Mesenchymal stem cell (in vitro differentiated cells and primary cell): ENCODE data around the gene SCD. TPM values are rescaled to one million over a fixed set of nuclear protein-coding genes. Genes with fewer than 3 reads are reported as not detected.

Source experiments
- DNase-seq: peaks from one replicate; pipeline ENCODE4 v3.0.0-alpha.2; 2013
- H2AFZ ChIP-seq: one replicate; pipeline ENCODE4 v1.6.1; 2013; ENCODE audit warnings: low read depth, mild to moderate bottlenecking, control low read depth, inconsistent platforms, low read length, moderate library complexity
- H2AK5ac ChIP-seq: 2 replicates; pipeline ENCODE4 v1.6.1; 2013; ENCODE audit warnings: low read length, moderate library complexity, mild to moderate bottlenecking, inconsistent platforms; ENCODE audit not compliant: severe bottlenecking
- H2BK120ac ChIP-seq: one replicate; pipeline ENCODE4 v1.6.1; 2013; ENCODE audit warnings: low read depth, mild to moderate bottlenecking, inconsistent platforms, low read length, moderate library complexity
- H2BK12ac ChIP-seq, 2 experiments: one replicate each; pipeline ENCODE4 v1.6.1; 2013; ENCODE audit warnings: inconsistent platforms in 2 of 2, low read length in 2 of 2, mild to moderate bottlenecking in 2 of 2, moderate library complexity in 2 of 2, control low read depth in 1 of 2
- H2BK15ac ChIP-seq: one replicate; pipeline ENCODE4 v1.6.1; 2013; ENCODE audit warnings: mild to moderate bottlenecking, low read depth, inconsistent platforms; ENCODE audit not compliant: poor library complexity, severe bottlenecking
- H2BK5ac ChIP-seq: 2 replicates; pipeline ENCODE4 v1.6.1; 2013; ENCODE audit warnings: low read depth, mild to moderate bottlenecking, low read length, control low read depth, inconsistent platforms; ENCODE audit not compliant: poor library complexity, severe bottlenecking
- H3K14ac ChIP-seq, 2 experiments: one replicate each; pipeline ENCODE4 v1.6.1; 2013; ENCODE audit warnings: inconsistent platforms in 2 of 2, low read length in 2 of 2, control low read depth in 1 of 2, mild to moderate bottlenecking in 1 of 2, moderate library complexity in 1 of 2
- H3K18ac ChIP-seq, 2 experiments: one replicate each; pipeline ENCODE4 v1.6.1; 2013; ENCODE audit warnings: inconsistent platforms in 2 of 2, low read length in 2 of 2, control low read depth in 1 of 2, low read depth in 1 of 2, mild to moderate bottlenecking in 1 of 2
- H3K23ac ChIP-seq, 2 experiments: one replicate each; pipeline ENCODE4 v1.6.1; 2013; ENCODE audit warnings: inconsistent platforms in 2 of 2, low read length in 2 of 2, mild to moderate bottlenecking in 2 of 2, moderate library complexity in 2 of 2, control low read depth in 1 of 2
- H3K27ac ChIP-seq: 2 replicates; pipeline ENCODE4 v1.5.1; 2013; ENCODE audit warnings: mild to moderate bottlenecking, moderate library complexity, low read length, control low read depth, inconsistent platforms; ENCODE audit not compliant: poor library complexity, severe bottlenecking
- H3K27me3 ChIP-seq, 2 experiments: 2 replicates each; pipeline versions ENCODE4 v1.6.1 to v1.7.0; 2013; ENCODE audit warnings: low read length in 2 of 2, mild to moderate bottlenecking in 2 of 2, moderate library complexity in 2 of 2, control low read depth in 1 of 2, inconsistent platforms in 1 of 2; ENCODE audit not compliant: control insufficient read depth in 1 of 2, insufficient read depth in 1 of 2
- H3K36me3 ChIP-seq, 2 experiments: 2 replicates each; pipeline versions ENCODE4 v1.6.1 to v1.7.0; 2013; ENCODE audit warnings: low read length in 2 of 2, control low read depth in 1 of 2, inconsistent platforms in 1 of 2, low read depth in 1 of 2, mild to moderate bottlenecking in 1 of 2; ENCODE audit not compliant: insufficient read depth in 2 of 2, control insufficient read depth in 1 of 2
- H3K4ac ChIP-seq, 2 experiments: one replicate each; pipeline ENCODE4 v1.6.1; 2013; ENCODE audit warnings: inconsistent platforms in 2 of 2, low read length in 2 of 2, mild to moderate bottlenecking in 2 of 2, moderate library complexity in 2 of 2, control low read depth in 1 of 2, low read depth in 1 of 2
- H3K4me1 ChIP-seq: 2 replicates; pipeline ENCODE4 v1.6.1; 2013; ENCODE audit warnings: low read depth, low read length, control low read depth; ENCODE audit not compliant: control insufficient read depth, insufficient read depth
- H3K4me2 ChIP-seq: 2 replicates; pipeline ENCODE4 v1.6.1; 2013; ENCODE audit warnings: low read length, mild to moderate bottlenecking, inconsistent platforms; ENCODE audit not compliant: poor library complexity, severe bottlenecking
- H3K4me3 ChIP-seq, 2 experiments: 2 replicates each; pipeline versions ENCODE4 v1.5.1 to v1.7.0; 2013; ENCODE audit warnings: low read length in 2 of 2, mild to moderate bottlenecking in 2 of 2, control low read depth in 1 of 2, low read depth in 1 of 2; ENCODE audit not compliant: insufficient read depth in 1 of 2
- H3K79me1 ChIP-seq: replicated peaks from 2 replicates; pipeline ENCODE4 v1.6.1; 2013; ENCODE audit warnings: mild to moderate bottlenecking, control low read depth, low read length, inconsistent platforms; ENCODE audit not compliant: poor library complexity, severe bottlenecking
- H3K9ac ChIP-seq: 2 replicates; pipeline ENCODE4 v1.7.0; 2013; ENCODE audit warnings: mild to moderate bottlenecking, low read length, moderate library complexity
- H3K9me3 ChIP-seq: 2 replicates; pipeline ENCODE4 v1.7.0; 2013; ENCODE audit warnings: mild to moderate bottlenecking, low read length; ENCODE audit not compliant: control insufficient read depth
- H4K8ac ChIP-seq: one replicate; pipeline ENCODE4 v1.6.1; 2013; ENCODE audit warnings: inconsistent platforms, mild to moderate bottlenecking, low read length, moderate library complexity
- H4K91ac ChIP-seq: one replicate; pipeline ENCODE4 v1.6.1; 2013; ENCODE audit warnings: mild to moderate bottlenecking, low read length, inconsistent platforms
- WGBS: methylation state at CpG from one replicate; pipeline ENCODE4 v1.1.7; 2013; ENCODE audit warnings: mixed read lengths; 5-methylcytosine and 5-hydroxymethylcytosine counted together
- small RNA-seq: library from polyadenylated mRNA; stranded (forward); fragments of <200 nt; extraction: miRNeasy Mini kit (QIAGEN cat#:217004); gene quantifications from one replicate; pipeline ENCODE3, GENCODE V24; 2013; ENCODE audit warnings: low read depth

SCD gene

GRCh38 chr10:100401631-100402328 is 54.7 kb downstream of the SCD start:
- Histone ChIP-seq H3K36me3 (no peaks in the 10 kb centered on the region), H3K4me2 (no peak overlapping the region), H3K4me1 (no peaks in the 10 kb centered on the region), H3K27ac (no peak overlapping the region), H2BK5ac (no peak overlapping the region), H3K14ac (no peak overlapping the region), H2AK5ac (no peak overlapping the region), H2BK120ac (no peak overlapping the region), H3K4ac (no peak overlapping the region), H3K18ac (no peak overlapping the region), H3K27me3 (no peaks in the 10 kb centered on the region), H2BK12ac (no peak overlapping the region), H4K91ac (no peak overlapping the region), H3K79me1 (no peaks in the 10 kb centered on the region), H2BK15ac (no peak overlapping the region), H3K9me3 (no peaks in the 10 kb centered on the region), H3K9ac (no peak overlapping the region), H3K23ac (no peak overlapping the region), H2AFZ (no peak overlapping the region), H3K4me3 (no peak overlapping the region), H4K8ac (no peak overlapping the region)
- no peak for DNase-seq
- 87% methylated on average over 2 of the region's 4 CpGs for WGBS

GRCh38 chr10:100403734-100404133 is 56.7 kb downstream of the SCD start:
- no peak overlapping the region for H2BK12ac ChIP-seq
- no peak overlapping the region for H3K4ac ChIP-seq
- no peak for DNase-seq
- H2AFZ ChIP-seq = no peak overlapping the region
- no peak overlapping the region for H4K8ac ChIP-seq
- no peak overlapping the region for H3K27ac ChIP-seq
- H3K27me3 ChIP-seq = no peaks in the 10 kb centered on the region
- no peak overlapping the region for H3K4me3 ChIP-seq
- no peak overlapping the region for H3K23ac ChIP-seq
- no peaks in the 10 kb centered on the region for H3K9me3 ChIP-seq
- no peak overlapping the region for H3K14ac ChIP-seq
- no peak overlapping the region for H4K91ac ChIP-seq
- H3K4me1 ChIP-seq = no peaks in the 10 kb centered on the region
- H3K18ac ChIP-seq = no peak overlapping the region
- H3K79me1 ChIP-seq = no peaks in the 10 kb centered on the region
- H2BK5ac ChIP-seq = no peak overlapping the region
- H3K36me3 ChIP-seq = no peaks in the 10 kb centered on the region
- 90% methylated on average over 2 of the region's 3 CpGs for WGBS
- H3K4me2 ChIP-seq = no peak overlapping the region
- no peak overlapping the region for H2BK120ac ChIP-seq
- no peak overlapping the region for H2AK5ac ChIP-seq
- no peak overlapping the region for H3K9ac ChIP-seq
- no peak overlapping the region for H2BK15ac ChIP-seq

- H3K4ac ChIP-seq = no peak overlapping the region
- no peak overlapping the region for H2BK12ac ChIP-seq
- no peak overlapping the region for H3K4me2 ChIP-seq
- no peak overlapping the region for H3K18ac ChIP-seq
- H2AK5ac ChIP-seq = no peak overlapping the region
- H3K9me3 ChIP-seq = no peaks in the 10 kb centered on the region
- no peak overlapping the region for H3K9ac ChIP-seq
- 80% methylated on average over 3 of the region's 3 CpGs for WGBS
- H3K27me3 ChIP-seq = peaks cover 3 to 4% of the 10 kb centered on the region in 2 experiments
- H2BK120ac ChIP-seq = no peak overlapping the region
- DNase-seq = no peak
- no peak overlapping the region for H4K91ac ChIP-seq
- H3K79me1 ChIP-seq = no peaks in the 10 kb centered on the region
- no peak overlapping the region for H3K4me3 ChIP-seq
- no peak overlapping the region for H2BK15ac ChIP-seq
- H3K14ac ChIP-seq = no peak overlapping the region
- H3K4me1 ChIP-seq = no peaks in the 10 kb centered on the region
- no peak overlapping the region for H3K23ac ChIP-seq
- no peak overlapping the region for H2BK5ac ChIP-seq
- H3K36me3 ChIP-seq = no peaks in the 10 kb centered on the region
- H3K27ac ChIP-seq = no peak overlapping the region
- H4K8ac ChIP-seq = no peak overlapping the region
- no peak overlapping the region for H2AFZ ChIP-seq
These were observed 66.1 kb downstream of the SCD start for GRCh38 chr10:100413173-100413572.

Small RNA genes within 50 kb of the gene (small RNA-seq; reads per million reads assigned to genes)
- not detected for gene RF00019
